K562 (cell line): ENCODE measurements around the gene C1QTNF2. TPM values are rescaled to one million over a fixed set of nuclear protein-coding genes. Genes with fewer than 3 reads are reported as not detected.

Experiments
- BRD9 ChIP-seq: fragments of 450-650 bp; IDR thresholded peaks from 2 replicates; pipeline ENCODE4 v1.6.1; 2018; ENCODE audit warnings: low read depth; ENCODE audit not compliant: partially characterized antibody
- CREB3L1 ChIP-seq: fragments of 450-650 bp; IDR thresholded peaks from 2 replicates; pipeline ENCODE4 v1.6.1; 2014; ENCODE audit warnings: low read depth, mild to moderate bottlenecking, moderate library complexity, borderline replicate concordance
- DPF2 ChIP-seq: fragments of 450-650 bp; IDR thresholded peaks from 2 replicates; pipeline ENCODE4 v1.6.1; 2016
- FOXM1 ChIP-seq, 2 experiments: fragments of 450-650 bp in 1 of 2; sonication (generic) in 1 of 2; formaldehyde crosslinking in 1 of 2; IDR thresholded peaks; 2 replicates each; pipeline versions ENCODE4 v1.6.1 to v1.9.0; 2017 to 2022; ENCODE audit warnings: low read depth in 2 of 2, mild to moderate bottlenecking in 2 of 2, missing genetic modification reagents in 1 of 2, moderate library complexity in 1 of 2
- KDM5B ChIP-seq: fragments of 200-600 bp; sonication (generic); IDR thresholded peaks from 2 replicates; pipeline ENCODE4 v1.6.1; 2012; ENCODE audit warnings: low read depth, mild to moderate bottlenecking, moderate library complexity, low read length, control low read depth, inconsistent platforms; ENCODE audit not compliant: insufficient replicate concordance
- MEF2A ChIP-seq: IDR thresholded peaks from 2 replicates; pipeline ENCODE4 v1.6.1; 2011; ENCODE audit warnings: low read depth, mild to moderate bottlenecking, low read length, moderate library complexity; ENCODE audit not compliant: control insufficient read depth
- MLLT1 ChIP-seq, 2 experiments: fragments of 450-650 bp; IDR thresholded peaks; 2 replicates each; pipeline ENCODE4 v1.6.1; 2016
- NFYB ChIP-seq: IDR thresholded peaks from 2 replicates; pipeline ENCODE4 v1.6.1; 2011; ENCODE audit warnings: mild to moderate bottlenecking, moderate library complexity; ENCODE audit not compliant: insufficient read length; ENCODE audit errors: extremely low read depth
- NR4A1 ChIP-seq, 2 experiments: fragments of 250-450 bp in 1 of 2; fragments of 450-650 bp in 1 of 2; sonication (Bioruptor Pico) in 1 of 2; IDR thresholded peaks; 2 replicates each; pipeline versions ENCODE4 v1.4.0 to v1.6.1; 2016 to 2020; ENCODE audit warnings: mild to moderate bottlenecking in 2 of 2, missing compliant biosample characterization in 1 of 2, missing genetic modification characterization in 1 of 2, moderate library complexity in 1 of 2
- SMARCC2 ChIP-seq: fragments of 450-650 bp; IDR thresholded peaks from 2 replicates; pipeline ENCODE4 v1.6.1; 2017; ENCODE audit warnings: antibody characterized with exemption, moderate library complexity, mild to moderate bottlenecking, low read depth
- TRIM28 ChIP-seq: fragments of 450-650 bp; IDR thresholded peaks from 2 replicates; pipeline ENCODE4 v1.6.1; 2017
- ZNF277 ChIP-seq: fragments of 250-450 bp; sonication (Bioruptor Pico); IDR thresholded peaks from 2 replicates; pipeline ENCODE4 v1.8.0; 2022; ENCODE audit warnings: inconsistent platforms, mild to moderate bottlenecking, moderate library complexity, borderline replicate concordance
- polyA plus RNA-seq, 8 experiments: library from polyadenylated mRNA; depleted of rRNA in 4 of 8; stranded (reverse) in 5 of 8; unstranded in 3 of 8; fragments of >200 nt; fragmentation: Nextera tagmentation in 2 of 8; fragmentation: Illumina TruSeq in 1 of 8; extraction: Ambion mirVana in 2 of 8; extraction: Trizol in 1 of 8; gene quantifications; 2 replicates each; pipeline versions ENCODE4 v1.2.1 to v1.2.3, GENCODE V29; 2011 to 2014; ENCODE audit warnings: inconsistent platforms in 1 of 8, missing spikeins in 1 of 8
- total RNA-seq, 7 experiments: library from RNA; depleted of rRNA in 6 of 7; stranded (reverse); fragments of >200 nt in 6 of 7; fragmentation: Illumina TruSeq in 2 of 7; extraction: Trizol in 2 of 7; gene quantifications; 2 replicates each; pipeline versions ENCODE4 v1.2.1 to v1.2.3, GENCODE V29; 2011 to 2021; ENCODE audit warnings: low replicate concordance in 1 of 7
- TF ChIP-seq, protein P1 (sequence below): fragments of 250-450 bp; sonication (Bioruptor Pico); IDR thresholded peaks from 2 replicates; pipeline ENCODE4 v1.8.0; 2022; ENCODE audit warnings: inconsistent platforms
- TF ChIP-seq, protein P2 (sequence below): IDR thresholded peaks from 2 replicates; pipeline ENCODE4 v1.6.1; 2016; ENCODE audit warnings: missing genetic modification characterization, missing compliant biosample characterization

The C1QTNF2 gene
- total and polyA plus RNA-seq, 9 of the 15 experiments (the other 6 are each of a cell fraction or from before 2014, with no cell fraction given), result not detected

DNA sequence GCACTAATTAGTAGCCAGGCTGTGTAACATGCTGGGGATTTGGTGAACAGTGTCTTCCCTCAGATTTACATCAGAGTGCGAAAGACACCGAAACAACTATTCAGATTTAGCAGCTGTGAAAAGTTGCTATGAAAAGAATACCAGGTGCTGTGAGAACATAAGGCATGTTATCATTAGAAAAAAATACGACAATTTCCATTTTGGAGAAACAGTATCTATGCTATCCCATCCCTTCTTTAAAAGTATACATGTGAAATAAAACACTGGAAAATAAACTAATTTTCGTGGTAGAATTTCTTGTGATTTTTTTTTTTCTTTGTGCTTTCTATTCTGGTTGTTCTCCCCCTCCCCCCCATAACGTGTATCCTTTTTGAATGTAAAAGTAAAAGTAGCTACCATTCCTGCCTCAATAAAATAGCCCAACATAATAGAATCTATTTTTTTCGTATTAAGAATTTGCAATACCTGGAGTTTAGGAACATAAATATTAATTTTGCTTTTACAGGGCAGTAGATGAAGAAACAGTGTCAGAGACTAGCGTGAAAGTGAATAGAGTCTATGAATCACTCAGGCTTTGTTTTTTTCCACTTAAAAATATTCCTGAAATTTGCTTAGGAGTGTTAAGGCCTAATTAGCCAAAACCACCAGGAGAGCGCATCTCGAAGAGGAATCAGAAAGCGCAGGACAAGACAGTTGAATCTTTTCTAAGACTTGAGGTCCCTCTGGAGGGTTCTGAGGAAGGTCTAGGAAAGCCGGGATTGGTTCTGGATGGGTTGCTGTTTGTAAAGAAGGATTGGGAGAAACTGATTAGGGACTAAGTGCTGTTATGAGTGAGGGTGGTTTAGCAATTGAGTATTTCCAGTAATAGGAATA, 49.3 kb upstream of the C1QTNF2 start (continued):
- 0 out of 2 replicates have a peak, but pooled peaks have one; percentile 4 for TF ChIP-seq FOXM1 (IDR thresholded peaks at IDR 0.05; ENCODE audit: low read depth)
- no peak for TF ChIP-seq FOXM1 (CRISPR knock-in tag; IDR thresholded peaks at IDR 0.05; ENCODE audit: low read depth)
- TF ChIP-seq, protein P1, sequence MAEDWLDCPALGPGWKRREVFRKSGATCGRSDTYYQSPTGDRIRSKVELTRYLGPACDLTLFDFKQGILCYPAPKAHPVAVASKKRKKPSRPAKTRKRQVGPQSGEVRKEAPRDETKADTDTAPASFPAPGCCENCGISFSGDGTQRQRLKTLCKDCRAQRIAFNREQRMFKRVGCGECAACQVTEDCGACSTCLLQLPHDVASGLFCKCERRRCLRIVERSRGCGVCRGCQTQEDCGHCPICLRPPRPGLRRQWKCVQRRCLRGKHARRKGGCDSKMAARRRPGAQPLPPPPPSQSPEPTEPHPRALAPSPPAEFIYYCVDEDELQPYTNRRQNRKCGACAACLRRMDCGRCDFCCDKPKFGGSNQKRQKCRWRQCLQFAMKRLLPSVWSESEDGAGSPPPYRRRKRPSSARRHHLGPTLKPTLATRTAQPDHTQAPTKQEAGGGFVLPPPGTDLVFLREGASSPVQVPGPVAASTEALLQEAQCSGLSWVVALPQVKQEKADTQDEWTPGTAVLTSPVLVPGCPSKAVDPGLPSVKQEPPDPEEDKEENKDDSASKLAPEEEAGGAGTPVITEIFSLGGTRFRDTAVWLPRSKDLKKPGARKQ (CRISPR knock-in tag), result no peak
- TF ChIP-seq, protein P2, sequence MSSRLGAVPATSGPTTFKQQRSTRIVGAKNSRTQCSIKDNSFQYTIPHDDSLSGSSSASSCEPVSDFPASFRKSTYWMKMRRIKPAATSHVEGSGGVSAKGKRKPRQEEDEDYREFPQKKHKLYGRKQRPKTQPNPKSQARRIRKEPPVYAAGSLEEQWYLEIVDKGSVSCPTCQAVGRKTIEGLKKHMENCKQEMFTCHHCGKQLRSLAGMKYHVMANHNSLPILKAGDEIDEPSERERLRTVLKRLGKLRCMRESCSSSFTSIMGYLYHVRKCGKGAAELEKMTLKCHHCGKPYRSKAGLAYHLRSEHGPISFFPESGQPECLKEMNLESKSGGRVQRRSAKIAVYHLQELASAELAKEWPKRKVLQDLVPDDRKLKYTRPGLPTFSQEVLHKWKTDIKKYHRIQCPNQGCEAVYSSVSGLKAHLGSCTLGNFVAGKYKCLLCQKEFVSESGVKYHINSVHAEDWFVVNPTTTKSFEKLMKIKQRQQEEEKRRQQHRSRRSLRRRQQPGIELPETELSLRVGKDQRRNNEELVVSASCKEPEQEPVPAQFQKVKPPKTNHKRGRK (tag), result peak; percentile 7; the same call in 1 of the 2 replicates
- TF ChIP-seq CREB3L1, result peak; percentile 6; the same call in 1 of the 2 replicates
- TF ChIP-seq SMARCC2, result 0 out of 2 replicates have a peak, but pooled peaks have one; percentile 16
- TF ChIP-seq MEF2A, result no peak
- 0 out of 2 replicates have a peak, but pooled peaks have one; percentile 27 for TF ChIP-seq TRIM28
- TF ChIP-seq DPF2, result peak; percentile 29
- 0 out of 4 replicates have a peak, but pooled peaks of 1 of the 2 experiments have one; percentile 10 for TF ChIP-seq MLLT1 (IDR thresholded peaks at IDR 0.05)
- no peak for TF ChIP-seq ZNF277
- no peak for TF ChIP-seq NR4A1 (CRISPR knock-in tag; IDR thresholded peaks at IDR 0.05)
- no peak for TF ChIP-seq NR4A1 (tag; IDR thresholded peaks at IDR 0.05)
- TF ChIP-seq NFYB, result no peak
- TF ChIP-seq BRD9, result peak; percentile 45
- peak; percentile 29 for TF ChIP-seq KDM5B
